HEK293 (cell line): ENCODE data around the gene RABEP2.
A peak's percentile ranks its signal among the peaks of the same experiment; 100 is the strongest.

Source experiments
- KLF1 ChIP-seq: fragments of 450-650 bp; formaldehyde crosslinking; IDR thresholded peaks from 2 replicates; pipeline ENCODE4 v1.5.1; 2016; ENCODE audit warnings: missing biosample characterization, missing genetic modification characterization
- KLF9 ChIP-seq: fragments of 450-650 bp; formaldehyde crosslinking; IDR thresholded peaks from 2 replicates; pipeline ENCODE4 v1.5.1; 2016; ENCODE audit warnings: missing biosample characterization, missing genetic modification characterization, low read depth
- MEIS1 ChIP-seq: sonication (generic); formaldehyde crosslinking; IDR thresholded peaks from 2 replicates; pipeline ENCODE4 v1.8.1; 2022; ENCODE audit warnings: missing genetic modification reagents, mild to moderate bottlenecking, borderline replicate concordance
- PRDM10 ChIP-seq: fragments of 450-650 bp; formaldehyde crosslinking; IDR thresholded peaks from 2 replicates; pipeline ENCODE4 v1.5.1; 2016; ENCODE audit warnings: missing biosample characterization, missing genetic modification characterization
- SCRT2 ChIP-seq: fragments of 450-650 bp; formaldehyde crosslinking; IDR thresholded peaks from 2 replicates; pipeline ENCODE4 v1.5.1; 2016; ENCODE audit warnings: missing biosample characterization, missing genetic modification characterization
- SP3 ChIP-seq: fragments of 450-650 bp; formaldehyde crosslinking; IDR thresholded peaks from 2 replicates; pipeline ENCODE4 v1.5.1; 2016; ENCODE audit warnings: missing biosample characterization, missing genetic modification characterization
- WT1 ChIP-seq: fragments of 450-650 bp; formaldehyde crosslinking; IDR thresholded peaks from 2 replicates; pipeline ENCODE4 v1.5.1; 2016; ENCODE audit warnings: missing biosample characterization, missing genetic modification characterization
- YY1 ChIP-seq: fragments of 450-650 bp; formaldehyde crosslinking; IDR thresholded peaks from 2 replicates; pipeline ENCODE4 v1.5.1; 2018; ENCODE audit warnings: missing biosample characterization, missing genetic modification characterization
- YY2 ChIP-seq: fragments of 450-650 bp; formaldehyde crosslinking; IDR thresholded peaks from 2 replicates; pipeline ENCODE4 v1.5.1; 2016; ENCODE audit warnings: missing biosample characterization, missing genetic modification characterization
- ZBTB10 ChIP-seq: fragments of 450-650 bp; formaldehyde crosslinking; IDR thresholded peaks from 2 replicates; pipeline ENCODE4 v1.5.1; 2016; ENCODE audit warnings: missing biosample characterization, missing genetic modification characterization
- ZBTB7A ChIP-seq: fragments of 450-650 bp; formaldehyde crosslinking; IDR thresholded peaks from 2 replicates; pipeline ENCODE4 v1.5.1; 2016; ENCODE audit warnings: low read depth, missing biosample characterization, missing genetic modification characterization
- ZEB2 ChIP-seq: fragments of 450-650 bp; formaldehyde crosslinking; IDR thresholded peaks from 2 replicates; pipeline ENCODE4 v1.5.1; 2016; ENCODE audit warnings: missing biosample characterization, missing genetic modification characterization
- ZNF10 ChIP-seq: fragments of 450-650 bp; formaldehyde crosslinking; IDR thresholded peaks from 2 replicates; pipeline ENCODE4 v1.5.1; 2017; ENCODE audit warnings: missing biosample characterization, missing genetic modification characterization
- ZNF24 ChIP-seq: fragments of 450-650 bp; formaldehyde crosslinking; IDR thresholded peaks from 2 replicates; pipeline ENCODE4 v1.5.1; 2016; ENCODE audit warnings: missing biosample characterization, missing genetic modification characterization
- ZNF266 ChIP-seq: fragments of 450-650 bp; formaldehyde crosslinking; IDR thresholded peaks from 2 replicates; pipeline ENCODE4 v1.5.1; 2016; ENCODE audit warnings: missing biosample characterization, missing genetic modification characterization, low read depth
- ZNF311 ChIP-seq: fragments of 450-650 bp; formaldehyde crosslinking; IDR thresholded peaks from 2 replicates; pipeline ENCODE4 v1.5.1; 2017; ENCODE audit warnings: missing biosample characterization, missing genetic modification characterization, borderline replicate concordance
- ZNF341 ChIP-seq: fragments of 450-650 bp; formaldehyde crosslinking; IDR thresholded peaks from 2 replicates; pipeline ENCODE4; 2016; ENCODE audit warnings: low read depth, missing biosample characterization, missing genetic modification characterization
- ZNF433 ChIP-seq: fragments of 450-650 bp; formaldehyde crosslinking; IDR thresholded peaks from 2 replicates; pipeline ENCODE4 v1.5.1; 2016; ENCODE audit warnings: missing biosample characterization, missing genetic modification characterization, low read depth
- ZNF501 ChIP-seq: fragments of 450-650 bp; formaldehyde crosslinking; IDR thresholded peaks from 2 replicates; pipeline ENCODE4 v1.5.1; 2016; ENCODE audit warnings: missing biosample characterization, missing genetic modification characterization
- ZNF549 ChIP-seq: fragments of 450-650 bp; IDR thresholded peaks from 2 replicates; pipeline ENCODE4 v1.5.1; 2018; ENCODE audit warnings: missing biosample characterization, missing genetic modification characterization, mild to moderate bottlenecking, inconsistent platforms, moderate library complexity
- ZNF768 ChIP-seq: fragments of 450-650 bp; formaldehyde crosslinking; IDR thresholded peaks from 2 replicates; pipeline ENCODE4 v1.5.1; 2018; ENCODE audit warnings: missing biosample characterization, mild to moderate bottlenecking, missing genetic modification characterization
- ZNF777 ChIP-seq: fragments of 450-650 bp; formaldehyde crosslinking; IDR thresholded peaks from 2 replicates; pipeline ENCODE4 v1.5.1; 2017; ENCODE audit warnings: missing biosample characterization, missing genetic modification characterization, borderline replicate concordance
- ZNF785 ChIP-seq: fragments of 450-650 bp; formaldehyde crosslinking; IDR thresholded peaks from 2 replicates; pipeline ENCODE4 v1.5.1; 2016; ENCODE audit warnings: missing biosample characterization, missing genetic modification characterization
- ZNF843 ChIP-seq: fragments of 450-650 bp; formaldehyde crosslinking; IDR thresholded peaks from 2 replicates; pipeline ENCODE4 v1.5.1; 2016; ENCODE audit warnings: missing biosample characterization, missing genetic modification characterization
- TF ChIP-seq, protein P1 (sequence below): fragments of 450-650 bp; formaldehyde crosslinking; IDR thresholded peaks from 2 replicates; pipeline ENCODE4 v1.5.1; 2016; ENCODE audit warnings: missing biosample characterization, missing genetic modification characterization, borderline replicate concordance
- TF ChIP-seq, protein P2 (sequence below): fragments of 450-650 bp; formaldehyde crosslinking; IDR thresholded peaks from 2 replicates; pipeline ENCODE4 v1.5.1; 2017; ENCODE audit warnings: missing biosample characterization, missing genetic modification characterization
- TF ChIP-seq, protein P3 (sequence below): fragments of 450-650 bp; formaldehyde crosslinking; IDR thresholded peaks from 2 replicates; pipeline ENCODE4 v1.5.1; 2016; ENCODE audit warnings: missing biosample characterization, missing genetic modification characterization

The RABEP2 gene

GRCh38 chr16:28924762-28925385 is at the start of gene RABEP2 (continued):
- TF ChIP-seq ZBTB10 (tag by site-specific recombination), result no peak
- no peak for TF ChIP-seq PRDM10 (tag by site-specific recombination)
- TF ChIP-seq ZBTB7A (tag by site-specific recombination), result no peak
- peak; percentile 100 for TF ChIP-seq KLF9 (tag by site-specific recombination)
- TF ChIP-seq SP3 (tag by site-specific recombination), result peak; percentile 98
- TF ChIP-seq WT1 (tag by site-specific recombination), result no peak
- TF ChIP-seq KLF1 (tag by site-specific recombination), result peak; percentile 71
- TF ChIP-seq ZNF777 (tag by site-specific recombination), result peak; percentile 91; the same call in 1 of the 2 replicates
- TF ChIP-seq ZEB2 (tag by site-specific recombination), result peak; percentile 89
- no peak for TF ChIP-seq ZNF341 (tag by site-specific recombination)
- no peak for TF ChIP-seq ZNF843
- TF ChIP-seq ZNF768, result no peak
- no peak for TF ChIP-seq ZNF433 (tag by site-specific recombination)
- TF ChIP-seq, protein P1, sequence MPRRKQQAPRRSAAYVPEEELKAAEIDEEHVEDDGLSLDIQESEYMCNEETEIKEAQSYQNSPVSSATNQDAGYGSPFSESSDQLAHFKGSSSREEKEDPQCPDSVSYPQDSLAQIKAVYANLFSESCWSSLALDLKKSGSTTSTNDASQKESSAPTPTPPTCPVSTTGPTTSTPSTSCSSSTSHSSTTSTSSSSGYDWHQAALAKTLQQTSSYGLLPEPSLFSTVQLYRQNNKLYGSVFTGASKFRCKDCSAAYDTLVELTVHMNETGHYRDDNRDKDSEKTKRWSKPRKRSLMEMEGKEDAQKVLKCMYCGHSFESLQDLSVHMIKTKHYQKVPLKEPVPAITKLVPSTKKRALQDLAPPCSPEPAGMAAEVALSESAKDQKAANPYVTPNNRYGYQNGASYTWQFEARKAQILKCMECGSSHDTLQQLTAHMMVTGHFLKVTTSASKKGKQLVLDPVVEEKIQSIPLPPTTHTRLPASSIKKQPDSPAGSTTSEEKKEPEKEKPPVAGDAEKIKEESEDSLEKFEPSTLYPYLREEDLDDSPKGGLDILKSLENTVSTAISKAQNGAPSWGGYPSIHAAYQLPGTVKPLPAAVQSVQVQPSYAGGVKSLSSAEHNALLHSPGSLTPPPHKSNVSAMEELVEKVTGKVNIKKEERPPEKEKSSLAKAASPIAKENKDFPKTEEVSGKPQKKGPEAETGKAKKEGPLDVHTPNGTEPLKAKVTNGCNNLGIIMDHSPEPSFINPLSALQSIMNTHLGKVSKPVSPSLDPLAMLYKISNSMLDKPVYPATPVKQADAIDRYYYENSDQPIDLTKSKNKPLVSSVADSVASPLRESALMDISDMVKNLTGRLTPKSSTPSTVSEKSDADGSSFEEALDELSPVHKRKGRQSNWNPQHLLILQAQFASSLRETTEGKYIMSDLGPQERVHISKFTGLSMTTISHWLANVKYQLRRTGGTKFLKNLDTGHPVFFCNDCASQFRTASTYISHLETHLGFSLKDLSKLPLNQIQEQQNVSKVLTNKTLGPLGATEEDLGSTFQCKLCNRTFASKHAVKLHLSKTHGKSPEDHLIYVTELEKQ (tag by site-specific recombination), result no peak
- no peak for TF ChIP-seq ZNF549 (tag by site-specific recombination)
- TF ChIP-seq YY1 (tag by site-specific recombination), result peak; percentile 69
- no peak for TF ChIP-seq ZNF785 (tag by site-specific recombination)
- TF ChIP-seq ZNF266 (tag by site-specific recombination), result no peak
- TF ChIP-seq YY2, result peak; percentile 89
- TF ChIP-seq SCRT2, result peak; percentile 95
- TF ChIP-seq, protein P2, sequence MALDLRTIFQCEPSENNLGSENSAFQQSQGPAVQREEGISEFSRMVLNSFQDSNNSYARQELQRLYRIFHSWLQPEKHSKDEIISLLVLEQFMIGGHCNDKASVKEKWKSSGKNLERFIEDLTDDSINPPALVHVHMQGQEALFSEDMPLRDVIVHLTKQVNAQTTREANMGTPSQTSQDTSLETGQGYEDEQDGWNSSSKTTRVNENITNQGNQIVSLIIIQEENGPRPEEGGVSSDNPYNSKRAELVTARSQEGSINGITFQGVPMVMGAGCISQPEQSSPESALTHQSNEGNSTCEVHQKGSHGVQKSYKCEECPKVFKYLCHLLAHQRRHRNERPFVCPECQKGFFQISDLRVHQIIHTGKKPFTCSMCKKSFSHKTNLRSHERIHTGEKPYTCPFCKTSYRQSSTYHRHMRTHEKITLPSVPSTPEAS (tag by site-specific recombination), result no peak
- TF ChIP-seq MEIS1 (CRISPR knock-in tag), result no peak
- no peak for TF ChIP-seq ZNF24
- no peak for TF ChIP-seq ZNF311 (tag by site-specific recombination)
- TF ChIP-seq ZNF501, result no peak
- TF ChIP-seq, protein P3, sequence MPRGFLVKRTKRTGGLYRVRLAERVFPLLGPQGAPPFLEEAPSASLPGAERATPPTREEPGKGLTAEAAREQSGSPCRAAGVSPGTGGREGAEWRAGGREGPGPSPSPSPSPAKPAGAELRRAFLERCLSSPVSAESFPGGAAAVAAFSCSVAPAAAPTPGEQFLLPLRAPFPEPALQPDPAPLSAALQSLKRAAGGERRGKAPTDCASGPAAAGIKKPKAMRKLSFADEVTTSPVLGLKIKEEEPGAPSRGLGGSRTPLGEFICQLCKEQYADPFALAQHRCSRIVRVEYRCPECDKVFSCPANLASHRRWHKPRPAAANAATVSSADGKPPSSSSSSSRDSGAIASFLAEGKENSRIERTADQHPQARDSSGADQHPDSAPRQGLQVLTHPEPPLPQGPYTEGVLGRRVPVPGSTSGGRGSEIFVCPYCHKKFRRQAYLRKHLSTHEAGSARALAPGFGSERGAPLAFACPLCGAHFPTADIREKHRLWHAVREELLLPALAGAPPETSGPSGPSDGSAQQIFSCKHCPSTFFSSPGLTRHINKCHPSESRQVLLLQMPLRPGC (tag by site-specific recombination), result peak; percentile 14; the same call in 1 of the 2 replicates
- peak; percentile 18; the same call in 1 of the 2 replicates for TF ChIP-seq ZNF10 (tag by site-specific recombination)
